ENCODE measurements around the gene NMNAT3.
A peak's percentile ranks its signal among the peaks of the same experiment; 100 is the strongest.

Gene NMNAT3

GRCh38 chr3:139522421-139522820, 155.4 kb downstream of the NMNAT3 start:
- peak; percentile 33 for DNase-seq (ENCODE audit: low read depth, low spot score)

GRCh38 chr3:139521816-139522215, 156.0 kb downstream of the NMNAT3 start:
- DNase-seq (ENCODE audit: low read depth, low spot score), result no peak

- DNase-seq (ENCODE audit: low read depth, low spot score), result no peak
Measured at GRCh38 chr3:139521144-139521543, 156.6 kb downstream of the NMNAT3 start.

GRCh38 chr3:139519998-139520737, 157.6 kb downstream of the NMNAT3 start:
- peak; percentile 81 for DNase-seq (ENCODE audit: low read depth, low spot score)

- DNase-seq (ENCODE audit: low read depth, low spot score), result no peak
Measured at GRCh38 chr3:139518926-139519842, 158.6 kb downstream of the NMNAT3 start.

GRCh38 chr3:139518306-139518705, 159.5 kb downstream of the NMNAT3 start:
- no peak for DNase-seq (ENCODE audit: low read depth, low spot score)

- DNase-seq (ENCODE audit: low read depth, low spot score), result no peak
Measured at GRCh38 chr3:139517321-139518065, 160.3 kb downstream of the NMNAT3 start.

- DNase-seq (ENCODE audit: low read depth, low spot score), result no peak
Measured at GRCh38 chr3:139514741-139515140, 163.0 kb downstream of the NMNAT3 start.

All from ELF-1 (cell line).